ENCODE results near the gene ARMC12. TPM values are rescaled to one million over a fixed set of nuclear protein-coding genes. Genes with fewer than 3 reads are reported as not detected.

ARMC12 gene
- total and polyA plus RNA-seq, 10 of the 15 experiments (the other 5 are each of a cell fraction or from before 2014, with no cell fraction given): 0.10 to 1.6 (median 0.62) TPM

GRCh38 chr6:35727935-35728682 lies 8.7 kb upstream of the ARMC12 start (continued):
- no peak for TF ChIP-seq PAX8 (IDR thresholded peaks at IDR 0.05)
- TF ChIP-seq TAF1 (IDR thresholded peaks at IDR 0.05; ENCODE audit: borderline replicate concordance, low read depth, low read length): 0 out of 2 replicates have a peak, but pooled peaks have one; percentile 7
- no peak; the same call in 1 of the 2 replicates for TF ChIP-seq GATAD2B (conservative IDR thresholded peaks at IDR 0.05; ENCODE audit: low read depth)
- no peak for TF ChIP-seq HCFC1 (IDR thresholded peaks at IDR 0.05; ENCODE audit: low read length)
- TF ChIP-seq RAD51 (IDR thresholded peaks at IDR 0.05): 0 out of 2 replicates have a peak, but pooled peaks have one; percentile 12
- TF ChIP-seq BRCA1 (IDR thresholded peaks at IDR 0.05; ENCODE audit: low read depth, low read length): no peak
- TF ChIP-seq LARP7 (IDR thresholded peaks at IDR 0.05): 0 out of 2 replicates have a peak, but pooled peaks have one; percentile 9
- TF ChIP-seq CEBPZ (IDR thresholded peaks at IDR 0.05; ENCODE audit: low read depth, low read length): no peak
- no peak for TF ChIP-seq NRF1 (conservative IDR thresholded peaks at IDR 0.05; ENCODE audit: low read depth, low read length)
- no peak for TF ChIP-seq SKIL (IDR thresholded peaks at IDR 0.05; ENCODE audit: low read depth, poor library complexity, severe bottlenecking)
- no peak; the same call in 1 of the 2 replicates for TF ChIP-seq MTA3 (IDR thresholded peaks at IDR 0.05; ENCODE audit: borderline replicate concordance, low read length)
- no peak for TF ChIP-seq ZBED1 (IDR thresholded peaks at IDR 0.05; ENCODE audit: borderline replicate concordance)
- no peak for TF ChIP-seq ZNF24 (IDR thresholded peaks at IDR 0.05)
- TF ChIP-seq SUZ12 (IDR thresholded peaks at IDR 0.05; ENCODE audit: unreplicated experiment): no peak
- no peak for TF ChIP-seq SUPT20H (IDR thresholded peaks at IDR 0.05; ENCODE audit: borderline replicate concordance, control insufficient read depth, low read depth, low read length)
- TF ChIP-seq PAX5 (IDR thresholded peaks at IDR 0.05; ENCODE audit: borderline replicate concordance, low read depth, low read length): peak; percentile 50; the same call in 1 of the 2 replicates
- TF ChIP-seq PRDM15 (CRISPR knock-in tag; IDR thresholded peaks at IDR 0.05): no peak

Measured in GM12878 (cell line).